ENCODE measurements around the gene FLACC1. TPM values are rescaled to one million over a fixed set of nuclear protein-coding genes. Genes with fewer than 3 reads are reported as not detected.

FLACC1 gene
- total and polyA plus RNA-seq, 2 donors from 2014 or later = 3.7 TPM; not detected in 1

DNA sequence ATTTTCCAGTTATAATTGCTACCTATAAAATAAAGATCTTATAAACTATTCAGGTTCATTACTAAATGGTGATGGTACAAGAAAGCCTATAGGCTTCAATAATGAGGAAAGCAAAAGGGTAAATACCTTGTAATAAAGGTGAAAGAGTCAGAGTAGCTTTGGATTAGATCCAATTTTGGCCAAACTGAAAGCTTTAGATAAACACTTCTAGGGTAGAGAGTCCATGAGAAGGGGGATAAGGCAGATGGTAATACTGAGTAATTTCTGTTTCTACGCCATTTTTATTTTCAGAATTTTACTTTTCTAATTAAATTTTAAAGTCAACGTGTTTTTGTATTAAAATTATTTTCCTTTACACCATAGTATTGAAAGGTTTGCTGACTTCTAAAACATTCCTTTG lies 87.4 kb downstream of the FLACC1 start:
- no peak for FAIRE-seq
- H3K4me1 ChIP-seq (ENCODE audit: control insufficient read depth in 2 of 3, insufficient read depth in 2 of 3, low read depth in 1 of 3, low read length in 3 of 3) = no peaks in the 10 kb centered on the region
- H3K27me3 ChIP-seq (ENCODE audit: control insufficient read depth, insufficient read depth, low read length) = no peaks in the 10 kb centered on the region
- H3K4me3 ChIP-seq (ENCODE audit: low read length in 3 of 3) = no peak overlapping the region
- TF ChIP-seq, protein P1, sequence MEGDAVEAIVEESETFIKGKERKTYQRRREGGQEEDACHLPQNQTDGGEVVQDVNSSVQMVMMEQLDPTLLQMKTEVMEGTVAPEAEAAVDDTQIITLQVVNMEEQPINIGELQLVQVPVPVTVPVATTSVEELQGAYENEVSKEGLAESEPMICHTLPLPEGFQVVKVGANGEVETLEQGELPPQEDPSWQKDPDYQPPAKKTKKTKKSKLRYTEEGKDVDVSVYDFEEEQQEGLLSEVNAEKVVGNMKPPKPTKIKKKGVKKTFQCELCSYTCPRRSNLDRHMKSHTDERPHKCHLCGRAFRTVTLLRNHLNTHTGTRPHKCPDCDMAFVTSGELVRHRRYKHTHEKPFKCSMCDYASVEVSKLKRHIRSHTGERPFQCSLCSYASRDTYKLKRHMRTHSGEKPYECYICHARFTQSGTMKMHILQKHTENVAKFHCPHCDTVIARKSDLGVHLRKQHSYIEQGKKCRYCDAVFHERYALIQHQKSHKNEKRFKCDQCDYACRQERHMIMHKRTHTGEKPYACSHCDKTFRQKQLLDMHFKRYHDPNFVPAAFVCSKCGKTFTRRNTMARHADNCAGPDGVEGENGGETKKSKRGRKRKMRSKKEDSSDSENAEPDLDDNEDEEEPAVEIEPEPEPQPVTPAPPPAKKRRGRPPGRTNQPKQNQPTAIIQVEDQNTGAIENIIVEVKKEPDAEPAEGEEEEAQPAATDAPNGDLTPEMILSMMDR (IDR thresholded peaks at IDR 0.05; ENCODE audit: borderline replicate concordance, extremely low read depth, insufficient read depth) = no peak
- no peak for DNase-seq
- H3K27ac ChIP-seq (ENCODE audit: low read depth in 2 of 2, low read length in 2 of 2) = no peak overlapping the region
- H3K9me3 ChIP-seq (ENCODE audit: control insufficient read depth in 2 of 3, insufficient read depth in 1 of 3, low read length in 3 of 3) = no peaks in the 10 kb centered on the region
- intact Hi-C loops (cut with DNase I) = no loop called here
- no peak overlapping the region for H3K9ac ChIP-seq (ENCODE audit: low read length in 3 of 3)
- H3K36me3 ChIP-seq (ENCODE audit: control insufficient read depth in 2 of 3, insufficient read depth in 3 of 3, low read length in 3 of 3) = peaks cover 0 to 5% (median 5%) of the 10 kb centered on the region in 3 donors

DNA sequence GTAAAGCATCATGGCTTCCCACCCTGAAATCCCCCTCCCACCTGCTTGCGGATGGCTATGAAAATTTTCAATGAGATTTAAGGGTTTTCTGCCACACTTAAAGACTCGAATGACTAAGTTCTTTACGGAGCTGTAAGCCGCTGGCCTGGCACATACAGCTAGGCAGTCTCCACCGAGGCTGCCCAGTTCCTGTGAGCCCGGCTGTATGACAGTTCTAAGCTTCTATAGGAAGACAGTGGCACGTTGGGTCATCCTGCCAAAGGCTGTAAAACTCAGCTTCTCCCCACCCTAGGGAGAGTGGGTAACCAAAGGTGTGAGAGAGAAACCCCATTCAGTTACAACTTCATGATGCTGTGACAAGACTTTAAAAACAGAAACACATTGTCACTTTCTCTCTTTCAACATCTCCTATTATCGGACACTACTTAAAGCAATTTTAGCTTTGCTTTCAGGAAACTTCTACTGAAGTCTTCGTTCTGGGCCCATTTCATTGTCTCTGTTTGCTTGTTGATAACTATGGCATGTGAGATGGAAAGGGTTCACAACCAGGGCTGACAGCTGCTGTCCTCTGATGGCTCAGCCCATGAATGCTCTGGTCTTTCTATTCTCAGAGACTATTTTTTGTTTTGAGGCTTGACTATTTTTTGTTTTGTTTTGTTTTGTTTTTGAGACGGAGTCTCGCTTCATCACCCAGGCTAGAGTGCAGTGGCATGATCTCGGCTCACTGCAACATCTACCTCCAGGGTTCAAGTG lies 89.7 kb downstream of the FLACC1 start:
- no peak overlapping the region for H3K9ac ChIP-seq (ENCODE audit: low read length in 3 of 3)
- TF ChIP-seq, protein P1 (IDR thresholded peaks at IDR 0.05; ENCODE audit: borderline replicate concordance, extremely low read depth, insufficient read depth) = no peak
- intact Hi-C loops (cut with DNase I) = no loop called here
- H3K27ac ChIP-seq (ENCODE audit: low read depth in 2 of 2, low read length in 2 of 2) = no peak overlapping the region
- H3K27me3 ChIP-seq (ENCODE audit: control insufficient read depth, insufficient read depth, low read length) = no peaks in the 10 kb centered on the region
- H3K36me3 ChIP-seq (ENCODE audit: control insufficient read depth in 2 of 3, insufficient read depth in 3 of 3, low read length in 3 of 3) = peaks cover 0 to 5% (median 5%) of the 10 kb centered on the region in 3 donors
- DNase-seq = no peak
- no peaks in the 10 kb centered on the region for H3K9me3 ChIP-seq (ENCODE audit: control insufficient read depth in 2 of 3, insufficient read depth in 1 of 3, low read length in 3 of 3)
- no peak for FAIRE-seq
- no peak overlapping the region for H3K4me3 ChIP-seq (ENCODE audit: low read length in 3 of 3)
- no peaks in the 10 kb centered on the region for H3K4me1 ChIP-seq (ENCODE audit: control insufficient read depth in 2 of 3, insufficient read depth in 2 of 3, low read depth in 1 of 3, low read length in 3 of 3)

DNA sequence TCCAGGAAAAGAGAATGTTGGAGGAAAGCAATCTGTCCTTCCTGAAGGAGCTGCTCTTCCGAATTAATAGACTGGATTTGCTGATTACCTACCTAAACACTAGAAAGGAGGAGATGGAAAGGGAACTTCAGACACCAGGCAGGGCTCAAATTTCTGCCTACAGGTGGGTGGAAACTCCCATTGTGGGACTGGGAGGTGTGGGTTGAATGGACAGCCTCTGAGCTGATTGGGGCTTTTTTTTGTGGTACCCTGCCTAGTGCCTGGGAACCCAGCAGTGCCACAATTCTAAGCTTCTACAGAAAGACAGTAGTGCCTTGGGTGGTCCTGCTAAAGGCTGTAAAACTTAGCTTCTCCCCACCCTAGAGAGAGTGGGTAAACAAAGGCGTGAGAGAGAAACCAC lies 90.5 kb downstream of the FLACC1 start:
- no peak for FAIRE-seq
- H3K27me3 ChIP-seq (ENCODE audit: control insufficient read depth, insufficient read depth, low read length) = no peaks in the 10 kb centered on the region
- TF ChIP-seq, protein P1 (IDR thresholded peaks at IDR 0.05; ENCODE audit: borderline replicate concordance, extremely low read depth, insufficient read depth) = no peak
- no peaks in the 10 kb centered on the region for H3K4me1 ChIP-seq (ENCODE audit: control insufficient read depth in 2 of 3, insufficient read depth in 2 of 3, low read depth in 1 of 3, low read length in 3 of 3)
- no peak overlapping the region for H3K4me3 ChIP-seq (ENCODE audit: low read length in 3 of 3)
- DNase-seq = no peak
- intact Hi-C loops (cut with DNase I) = no loop called here
- H3K9me3 ChIP-seq (ENCODE audit: control insufficient read depth in 2 of 3, insufficient read depth in 1 of 3, low read length in 3 of 3) = no peaks in the 10 kb centered on the region
- peaks cover 0 to 5% (median 0%) of the 10 kb centered on the region in 3 donors for H3K36me3 ChIP-seq (ENCODE audit: control insufficient read depth in 2 of 3, insufficient read depth in 3 of 3, low read length in 3 of 3)
- H3K27ac ChIP-seq (ENCODE audit: low read depth in 2 of 2, low read length in 2 of 2) = no peak overlapping the region
- no peak overlapping the region for H3K9ac ChIP-seq (ENCODE audit: low read length in 3 of 3)
